ENCODE results near the gene VEZT.

DNA sequence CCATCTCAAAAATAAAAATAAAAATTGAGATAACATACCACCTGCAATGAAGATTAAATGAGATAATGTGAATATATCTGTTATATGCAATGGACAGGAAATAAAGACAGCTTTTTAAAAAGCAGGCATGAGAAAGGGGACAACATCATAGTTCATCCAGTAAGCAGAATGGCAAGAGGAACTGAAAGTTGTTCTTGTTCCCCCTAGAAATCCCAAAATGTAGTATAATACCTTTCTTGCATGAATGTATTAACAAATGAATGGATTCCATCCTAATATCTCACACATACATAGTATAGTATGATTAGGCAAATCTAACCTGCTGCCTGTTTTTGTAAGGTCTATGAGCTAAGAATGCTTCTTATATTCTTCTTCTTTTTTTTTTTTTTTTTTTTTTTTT is 31.8 kb upstream of the VEZT start:
- TF ChIP-seq, protein P1, sequence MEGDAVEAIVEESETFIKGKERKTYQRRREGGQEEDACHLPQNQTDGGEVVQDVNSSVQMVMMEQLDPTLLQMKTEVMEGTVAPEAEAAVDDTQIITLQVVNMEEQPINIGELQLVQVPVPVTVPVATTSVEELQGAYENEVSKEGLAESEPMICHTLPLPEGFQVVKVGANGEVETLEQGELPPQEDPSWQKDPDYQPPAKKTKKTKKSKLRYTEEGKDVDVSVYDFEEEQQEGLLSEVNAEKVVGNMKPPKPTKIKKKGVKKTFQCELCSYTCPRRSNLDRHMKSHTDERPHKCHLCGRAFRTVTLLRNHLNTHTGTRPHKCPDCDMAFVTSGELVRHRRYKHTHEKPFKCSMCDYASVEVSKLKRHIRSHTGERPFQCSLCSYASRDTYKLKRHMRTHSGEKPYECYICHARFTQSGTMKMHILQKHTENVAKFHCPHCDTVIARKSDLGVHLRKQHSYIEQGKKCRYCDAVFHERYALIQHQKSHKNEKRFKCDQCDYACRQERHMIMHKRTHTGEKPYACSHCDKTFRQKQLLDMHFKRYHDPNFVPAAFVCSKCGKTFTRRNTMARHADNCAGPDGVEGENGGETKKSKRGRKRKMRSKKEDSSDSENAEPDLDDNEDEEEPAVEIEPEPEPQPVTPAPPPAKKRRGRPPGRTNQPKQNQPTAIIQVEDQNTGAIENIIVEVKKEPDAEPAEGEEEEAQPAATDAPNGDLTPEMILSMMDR (conservative IDR thresholded peaks at IDR 0.05; ENCODE audit: low read length) = no peak
- no peak for TF ChIP-seq EZH2phosphoT487 (IDR thresholded peaks at IDR 0.05; ENCODE audit: borderline replicate concordance, low read depth, low read length)

Measured in OCI-LY7 (cell line).